SU-DHL-6 (cell line): ENCODE data around the gene SIX5.

ENCODE experiments used
- CTCF ChIP-seq: fragments of 200-600 bp; sonication (generic); IDR thresholded peaks from one replicate; pipeline ENCODE4 v1.5.1; 2017; ENCODE audit warnings: antibody characterized with exemption, mild to moderate bottlenecking, low read length, moderate library complexity; ENCODE audit not compliant: insufficient read depth, poor library complexity, severe bottlenecking
- EZH2phosphoT487 ChIP-seq: fragments of 200-600 bp; sonication (generic), shearing (Covaris generic); conservative IDR thresholded peaks from 2 replicates; pipeline ENCODE4 v1.6.1; 2018; ENCODE audit warnings: mild to moderate bottlenecking, antibody characterized with exemption, low read length, moderate library complexity, mixed read lengths

GRCh38 chr19:45814166-45814780 is 45.2 kb upstream of the SIX5 start:
- no peak for TF ChIP-seq CTCF
- TF ChIP-seq EZH2phosphoT487 = no peak
